HG02852 (cell line): ENCODE data around the gene MMP14.
"Not testable (repeated sequence)": the region's sequence is repeated elsewhere in the genome, so short reads cannot be mapped to it uniquely, and the experiment has no call there.

Source experiments
- ATAC-seq: cut with Tn5 transposase; IDR thresholded peaks from one replicate; pipeline ENCODE4 v1.9.1; 2021; ENCODE audit warnings: mild to moderate bottlenecking, moderate library complexity; ENCODE audit not compliant: unreplicated experiment

The MMP14 gene

GRCh38 chr14:22841769-22842168 lies 5.4 kb downstream of the MMP14 start:
- ATAC-seq, result no peak

GRCh38 chr14:22842211-22843122 lies 6.1 kb downstream of the MMP14 start:
- ATAC-seq, result no peak

GRCh38 chr14:22843123-22843925 lies 6.9 kb downstream of the MMP14 start:
- ATAC-seq, result no peak

GRCh38 chr14:22844221-22845102 lies 8.1 kb downstream of the MMP14 start:
- ATAC-seq, result no peak

- no peak for ATAC-seq
These were observed 8.7 kb downstream of the MMP14 start for GRCh38 chr14:22845103-22845394.

GRCh38 chr14:22845821-22846625 lies 9.6 kb downstream of the MMP14 start:
- no peak for ATAC-seq

- ATAC-seq, result no peak
These were observed 10.5 kb downstream of the MMP14 start for GRCh38 chr14:22846811-22847307.

- no peak for ATAC-seq
These were observed 11.4 kb downstream of the MMP14 start for GRCh38 chr14:22847661-22848341.

- ATAC-seq, result no peak
These were observed 12.2 kb downstream of the MMP14 start for GRCh38 chr14:22848351-22849164.

GRCh38 chr14:22849212-22849819 lies 12.9 kb downstream of the MMP14 start:
- no peak for ATAC-seq

GRCh38 chr14:22850944-22851764 lies 14.8 kb downstream of the MMP14 start:
- ATAC-seq, result no peak

GRCh38 chr14:22852178-22852577 lies 15.8 kb downstream of the MMP14 start:
- not testable (repeated sequence) for ATAC-seq

- no peak for ATAC-seq
These were observed 16.2 kb downstream of the MMP14 start for GRCh38 chr14:22852599-22852939.

- peak; percentile 77 for ATAC-seq
These were observed 16.8 kb downstream of the MMP14 start for GRCh38 chr14:22852940-22853767.

- ATAC-seq, result not testable (repeated sequence)
These were observed 17.9 kb downstream of the MMP14 start for GRCh38 chr14:22854296-22854695.

GRCh38 chr14:22854963-22855724 lies 18.8 kb downstream of the MMP14 start:
- ATAC-seq, result no peak
